ENCODE data around the gene PTTG1IP. TPM values are rescaled to one million over a fixed set of nuclear protein-coding genes. Genes with fewer than 3 reads are reported as not detected.

Gene PTTG1IP
- total and polyA plus RNA-seq, 2 of the 13 experiments (the other 11 are each of a cell fraction or from before 2014, with no cell fraction given), result 161 to 700 TPM

GRCh38 chr21:44801468-44802395 lies 71.8 kb downstream of the PTTG1IP start, which contains the start of gene UBE2G2 (continued):
- TF ChIP-seq ATF1 (CRISPR knock-in tag; IDR thresholded peaks at IDR 0.05) (no peak), KMT2B (CRISPR knock-in tag; IDR thresholded peaks at IDR 0.05) (peak; percentile 78; the same call in 1 of the 2 replicates), ZNF747 (CRISPR knock-in tag; IDR thresholded peaks at IDR 0.05; ENCODE audit: borderline replicate concordance) (peak; percentile 60; the same call in 1 of the 2 replicates), MAX (IDR thresholded peaks at IDR 0.05) (peak; percentile 98), ZNF232 (CRISPR knock-in tag; IDR thresholded peaks at IDR 0.05; ENCODE audit: borderline replicate concordance) (peak; percentile 56; the same call in 1 of the 2 replicates), THAP9 (CRISPR knock-in tag; IDR thresholded peaks at IDR 0.05; ENCODE audit: borderline replicate concordance) (peak; percentile 81), NCOA5 (CRISPR knock-in tag; IDR thresholded peaks at IDR 0.05) (no peak), KDM6A (CRISPR knock-in tag; IDR thresholded peaks at IDR 0.05; ENCODE audit: low read depth) (no peak), PAX8 (CRISPR knock-in tag; IDR thresholded peaks at IDR 0.05; ENCODE audit: borderline replicate concordance) (no peak), ZNF501 (CRISPR knock-in tag; IDR thresholded peaks at IDR 0.05) (0 out of 2 replicates have a peak, but pooled peaks have one; percentile 38), SIX1 (CRISPR knock-in tag; IDR thresholded peaks at IDR 0.05; ENCODE audit: borderline replicate concordance) (no peak), GZF1 (CRISPR knock-in tag; IDR thresholded peaks at IDR 0.05) (no peak), NR2F6 (IDR thresholded peaks at IDR 0.05) (no peak), NR2F6 (CRISPR knock-in tag; IDR thresholded peaks at IDR 0.05) (peak; percentile 52; the same call in 1 of the 2 replicates), ZNF468 (CRISPR knock-in tag; IDR thresholded peaks at IDR 0.05) (no peak), ZNF326 (CRISPR knock-in tag; IDR thresholded peaks at IDR 0.05; ENCODE audit: borderline replicate concordance) (no peak), SSRP1 (CRISPR knock-in tag; IDR thresholded peaks at IDR 0.05) (no peak), ZBTB7B (CRISPR knock-in tag; IDR thresholded peaks at IDR 0.05) (no peak), POLR2AphosphoS5 (IDR thresholded peaks at IDR 0.05; ENCODE audit: low read depth, low read length) (peak; percentile 66; the same call in 1 of the 2 replicates), ESRRA (CRISPR knock-in tag; IDR thresholded peaks at IDR 0.05; ENCODE audit: low read depth) (no peak), ZMAT5 (CRISPR knock-in tag; IDR thresholded peaks at IDR 0.05; ENCODE audit: borderline replicate concordance, low read depth) (no peak)
- TF ChIP-seq, protein P1, sequence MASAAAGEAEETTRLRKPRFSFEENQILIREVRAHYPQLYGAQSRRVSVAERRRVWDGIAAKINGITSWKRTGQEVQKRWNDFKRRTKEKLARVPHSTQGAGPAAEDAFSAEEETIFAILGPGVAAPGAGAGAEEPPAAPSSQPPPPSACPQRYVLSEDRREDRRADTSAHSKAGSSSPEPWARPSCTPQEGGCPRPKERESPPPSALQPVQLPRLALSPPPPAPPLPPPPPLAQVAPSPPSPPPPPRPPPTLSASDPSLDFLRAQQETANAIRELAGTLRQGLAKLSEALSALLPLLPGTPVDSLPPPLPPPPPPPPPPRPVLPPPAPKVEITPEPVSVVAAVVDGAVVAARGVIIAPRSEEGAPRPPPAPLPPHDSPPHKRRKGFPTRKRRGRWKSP (CRISPR knock-in tag; IDR thresholded peaks at IDR 0.05), result 0 out of 2 replicates have a peak, but pooled peaks have one; percentile 36
- TF ChIP-seq, protein P2, sequence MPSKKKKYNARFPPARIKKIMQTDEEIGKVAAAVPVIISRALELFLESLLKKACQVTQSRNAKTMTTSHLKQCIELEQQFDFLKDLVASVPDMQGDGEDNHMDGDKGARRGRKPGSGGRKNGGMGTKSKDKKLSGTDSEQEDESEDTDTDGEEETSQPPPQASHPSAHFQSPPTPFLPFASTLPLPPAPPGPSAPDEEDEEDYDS (CRISPR knock-in tag; IDR thresholded peaks at IDR 0.05), result 0 out of 2 replicates have a peak, but pooled peaks have one; percentile 21
- TF ChIP-seq, protein P3, sequence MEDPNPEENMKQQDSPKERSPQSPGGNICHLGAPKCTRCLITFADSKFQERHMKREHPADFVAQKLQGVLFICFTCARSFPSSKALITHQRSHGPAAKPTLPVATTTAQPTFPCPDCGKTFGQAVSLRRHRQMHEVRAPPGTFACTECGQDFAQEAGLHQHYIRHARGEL (CRISPR knock-in tag; IDR thresholded peaks at IDR 0.05), result 0 out of 2 replicates have a peak, but pooled peaks have one; percentile 5
- TF ChIP-seq, protein P4, sequence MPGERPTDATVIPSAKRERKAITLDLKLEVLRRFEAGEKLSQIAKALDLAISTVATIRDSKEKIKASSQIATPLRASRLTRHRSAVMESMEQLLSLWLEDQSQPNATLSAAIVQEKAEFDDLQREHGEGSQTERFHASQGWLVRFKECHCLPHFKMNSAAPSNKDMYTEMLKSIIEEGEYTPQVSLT (CRISPR knock-in tag; IDR thresholded peaks at IDR 0.05; ENCODE audit: borderline replicate concordance, low read depth), result no peak

Measured in HepG2 (cell line).